GM19467 (cell line): ENCODE measurements around the gene DTNBP1.

ENCODE experiments used
- ATAC-seq: cut with Tn5 transposase; IDR thresholded peaks from one replicate; pipeline ENCODE4 v1.9.1; 2021; ENCODE audit warnings: mild to moderate bottlenecking, moderate library complexity; ENCODE audit not compliant: unreplicated experiment

DTNBP1 gene

GRCh38 chr6:15536198-15536955 is 126.5 kb downstream of the DTNBP1 start:
- no peak for ATAC-seq

- ATAC-seq, result no peak
Observed at GRCh38 chr6:15535495-15536197, 127.2 kb downstream of the DTNBP1 start.

GRCh38 chr6:15534974-15535373 is 127.9 kb downstream of the DTNBP1 start:
- no peak for ATAC-seq

- no peak for ATAC-seq
Observed at GRCh38 chr6:15533379-15534026, 129.3 kb downstream of the DTNBP1 start.

- no peak for ATAC-seq
Observed at GRCh38 chr6:15531973-15532372, 130.9 kb downstream of the DTNBP1 start.

- ATAC-seq, result no peak
Observed at GRCh38 chr6:15530411-15530810, 132.4 kb downstream of the DTNBP1 start.

GRCh38 chr6:15528870-15529269 is 134.0 kb downstream of the DTNBP1 start:
- no peak for ATAC-seq

- no peak for ATAC-seq
Observed at GRCh38 chr6:15527838-15528617, 134.8 kb downstream of the DTNBP1 start.

- ATAC-seq, result no peak
Observed at GRCh38 chr6:15526212-15526701, 136.6 kb downstream of the DTNBP1 start.

- ATAC-seq, result no peak
Observed at GRCh38 chr6:15524861-15525401, 137.9 kb downstream of the DTNBP1 start.

GRCh38 chr6:15523679-15524630 is 138.9 kb downstream of the DTNBP1 start:
- ATAC-seq, result no peak

- no peak for ATAC-seq
Observed at GRCh38 chr6:15522856-15523529, 139.8 kb downstream of the DTNBP1 start.

GRCh38 chr6:15522427-15522826 is 140.4 kb downstream of the DTNBP1 start:
- ATAC-seq, result no peak

GRCh38 chr6:15522026-15522425 is 140.8 kb downstream of the DTNBP1 start:
- ATAC-seq, result no peak

GRCh38 chr6:15521582-15521981 is 141.2 kb downstream of the DTNBP1 start:
- no peak for ATAC-seq

- ATAC-seq, result no peak
Observed at GRCh38 chr6:15520626-15521203, 142.1 kb downstream of the DTNBP1 start.

GRCh38 chr6:15519681-15520080 is 143.1 kb downstream of the DTNBP1 start:
- no peak for ATAC-seq

- ATAC-seq, result no peak
Observed at GRCh38 chr6:15518878-15519277, 143.9 kb downstream of the DTNBP1 start.

GRCh38 chr6:15518057-15518456 is 144.8 kb downstream of the DTNBP1 start:
- no peak for ATAC-seq
